GM12878 (cell line): ENCODE results near the gene RPL21. TPM values are rescaled to one million over a fixed set of nuclear protein-coding genes. Genes with fewer than 3 reads are reported as not detected.

Source experiments
- ATAC-seq: fragments of 200-7000 bp; cut with Tn5 transposase; 3 replicates; pipeline ENCODE4 v1.9.1; 2020; ENCODE audit warnings: mild to moderate bottlenecking, moderate library complexity
- BruUV-seq: library from RNA; stranded (reverse); fragments of 400-500 nt; replicated peaks from 2 replicates; lab custom pipeline; 2021; lab: Mats Ljungman, UMichigan
- CTCF ChIA-PET: fragments of 300-600 bp; sonication (Branson Sonifier 250); formaldehyde crosslinking; extraction: SDS; loops from one replicate; lab custom pipeline; 2021; ENCODE audit warnings: inconsistent platforms; lab: Yijun Ruan, JAX
- POLR2A ChIA-PET: fragments of 350-600 bp; formaldehyde crosslinking; extraction: SDS; loops from one replicate; lab custom pipeline; 2021; ENCODE audit warnings: inconsistent platforms; lab: Charles Lee
- RAD21 ChIA-PET: fragments of 300-600 bp; sonication (Branson Sonifier 250); formaldehyde crosslinking; loops from one replicate; lab custom pipeline; 2023; ENCODE audit warnings: antibody characterized with exemption; ENCODE audit not compliant: unreplicated experiment; lab: Charles Lee
- SMC1A ChIA-PET: fragments of 300-600 bp; sonication (Branson Sonifier 250); formaldehyde crosslinking; loops from one replicate; lab custom pipeline; 2023; ENCODE audit not compliant: unreplicated experiment, uncharacterized antibody; lab: Charles Lee
- DNase-seq: peaks from one replicate; pipeline ENCODE4 v3.0.0-alpha.2; 2011; ENCODE audit warnings: low read depth, low spot score
- FAIRE-seq: peaks from 3 replicates; lab custom pipeline; 2011; peaks lifted over from hg19 to GRCh38; lab: Jason Lieb, UNC
- H2AFZ ChIP-seq: 2 replicates; pipeline ENCODE4 v1.6.0; 2011; ENCODE audit warnings: low read depth, low read length, control low read depth; ENCODE audit not compliant: control insufficient read depth
- H3K27ac ChIP-seq: 2 replicates; pipeline ENCODE4 v1.5.1; 2011; ENCODE audit warnings: control low read depth; ENCODE audit not compliant: control insufficient read depth, insufficient read depth
- H3K27me3 ChIP-seq, 2 experiments: replicated peaks in 1 of 2; 2 replicates each; pipeline versions ENCODE4 v1.6.0 to v1.6.1; 2011; ENCODE audit warnings: low read length in 1 of 2; ENCODE audit not compliant: control insufficient read depth in 2 of 2, insufficient read depth in 2 of 2
- H3K36me3 ChIP-seq, 2 experiments: 2 replicates each; pipeline ENCODE4 v1.5.1; 2011; ENCODE audit warnings: low read length in 1 of 2; ENCODE audit not compliant: control insufficient read depth in 2 of 2, insufficient read depth in 2 of 2
- H3K4me1 ChIP-seq: 2 replicates; pipeline ENCODE4 v1.6.1; 2011; ENCODE audit warnings: mild to moderate bottlenecking, low read length, moderate library complexity, mixed read lengths; ENCODE audit not compliant: control insufficient read depth, insufficient read depth
- H3K4me2 ChIP-seq: 2 replicates; pipeline ENCODE4 v1.6.0; 2011; ENCODE audit warnings: control low read depth; ENCODE audit not compliant: control insufficient read depth, insufficient read depth
- H3K4me3 ChIP-seq: fragments of 200-600 bp; sonication (generic); 2 replicates; pipeline ENCODE4 v1.5.1; 2016
- H3K79me2 ChIP-seq: 2 replicates; pipeline ENCODE4 v1.6.0; 2011; ENCODE audit warnings: low read length; ENCODE audit not compliant: control insufficient read depth, insufficient read depth
- H3K9ac ChIP-seq: 2 replicates; pipeline ENCODE4 v1.8.0; 2011; ENCODE audit warnings: low read length, control low read depth, mixed read lengths; ENCODE audit not compliant: control insufficient read depth, insufficient read depth
- H3K9me3 ChIP-seq: replicated peaks from 3 replicates; pipeline ENCODE4 v1.5.1; 2011; ENCODE audit warnings: mild to moderate bottlenecking, low read length; ENCODE audit not compliant: control insufficient read depth, insufficient read depth
- H4K20me1 ChIP-seq: 2 replicates; pipeline ENCODE4 v1.6.0; 2011; ENCODE audit not compliant: control insufficient read depth, insufficient read depth
- BCL3 ChIP-seq: IDR thresholded peaks from 2 replicates; pipeline ENCODE4 v1.6.1; 2011; ENCODE audit warnings: borderline replicate concordance, low read depth, mild to moderate bottlenecking, moderate library complexity, low read length; ENCODE audit not compliant: insufficient read depth, poor library complexity, severe bottlenecking
- BCLAF1 ChIP-seq: fragments of 450-650 bp; IDR thresholded peaks from 2 replicates; pipeline ENCODE4 v1.6.1; 2017; ENCODE audit warnings: antibody characterized with exemption, mild to moderate bottlenecking, moderate library complexity
- ESRRA ChIP-seq: IDR thresholded peaks from 2 replicates; pipeline ENCODE4 v1.6.1; 2012; ENCODE audit warnings: mild to moderate bottlenecking, low read length, improper control_type of control experiment
- ETV6 ChIP-seq, 2 experiments: fragments of 450-650 bp in 1 of 2; IDR thresholded peaks in 1 of 2; conservative IDR thresholded peaks in 1 of 2; 2 replicates each; pipeline ENCODE4 v1.6.1; 2014; ENCODE audit warnings: antibody characterized with exemption in 1 of 2, borderline replicate concordance in 1 of 2, low read depth in 1 of 2, mild to moderate bottlenecking in 1 of 2, moderate library complexity in 1 of 2
- GATAD2B ChIP-seq: fragments of 450-650 bp; conservative IDR thresholded peaks from 2 replicates; pipeline ENCODE4 v1.6.1; 2017; ENCODE audit warnings: low read depth, mild to moderate bottlenecking, moderate library complexity
- HDGF ChIP-seq: fragments of 450-650 bp; IDR thresholded peaks from 2 replicates; pipeline ENCODE4 v1.6.1; 2016; ENCODE audit warnings: antibody characterized with exemption
- JUND ChIP-seq: IDR thresholded peaks from 2 replicates; pipeline ENCODE4 v1.6.1; 2012; ENCODE audit warnings: low read depth, mild to moderate bottlenecking, low read length, improper control_type of control experiment, moderate library complexity
- MLLT1 ChIP-seq: fragments of 450-650 bp; IDR thresholded peaks from 2 replicates; pipeline ENCODE4 v1.6.1; 2016; ENCODE audit warnings: mild to moderate bottlenecking
- NRF1 ChIP-seq: conservative IDR thresholded peaks from 2 replicates; pipeline ENCODE4 v1.6.1; 2011; ENCODE audit warnings: mild to moderate bottlenecking, low read depth, low read length, improper control_type of control experiment
- PRDM15 ChIP-seq: fragments of 450-650 bp; formaldehyde crosslinking; IDR thresholded peaks from 2 replicates; pipeline ENCODE4 v1.4.0; 2020; ENCODE audit warnings: mild to moderate bottlenecking, moderate library complexity
- SREBF1 ChIP-seq: IDR thresholded peaks from 2 replicates; pipeline ENCODE4 v1.6.1; 2012; ENCODE audit warnings: mild to moderate bottlenecking, low read length
- SRF ChIP-seq, 2 experiments: IDR thresholded peaks; 2 replicates each; pipeline ENCODE4 v1.6.1; 2011; ENCODE audit warnings: low read depth in 2 of 2, low read length in 2 of 2, mild to moderate bottlenecking in 1 of 2, moderate library complexity in 1 of 2
- TCF7 ChIP-seq: IDR thresholded peaks from 2 replicates; pipeline ENCODE4 v1.6.1; 2014; ENCODE audit warnings: antibody characterized with exemption, borderline replicate concordance
- WGBS: methylation state at CpG from one replicate; pipeline ENCODE4 v1.1.6; 2016; ENCODE audit warnings: low lambda C conversion rate; ENCODE audit not compliant: insufficient replicate concordance, insufficient coverage; ENCODE audit errors: missing lambda C conversion rate; 5-methylcytosine and 5-hydroxymethylcytosine counted together
- in situ Hi-C: fragments of 300-500 bp; cut with MboI; formaldehyde crosslinking; loops from 9 replicates; pipeline ENCODE4 v1.14.3; 2018; ENCODE audit warnings: mixed read lengths
- intact Hi-C: fragments of 100-400 bp; cut with micrococcal nuclease; formaldehyde crosslinking; loops from one replicate; pipeline ENCODE4 v1.14.2; 2022; ENCODE audit not compliant: unreplicated experiment
- polyA plus RNA-seq, 11 experiments: library from polyadenylated mRNA; depleted of rRNA in 4 of 11; unstranded in 6 of 11; stranded (reverse) in 5 of 11; fragments of >200 nt; fragmentation: Nextera tagmentation in 4 of 11; fragmentation: Illumina TruSeq in 1 of 11; extraction: Ambion mirVana in 4 of 11; extraction: Trizol in 1 of 11; gene quantifications; 1 replicate in 1 of 11; 2 replicates in 10 of 11; pipeline versions ENCODE4 v1.2.1 to v1.2.3, GENCODE V29; 2011 to 2016; ENCODE audit warnings: inconsistent platforms in 2 of 11, missing spikeins in 2 of 11, low read depth in 1 of 11
- total RNA-seq, 4 experiments: library from RNA; depleted of rRNA in 3 of 4; stranded (reverse); fragments of >200 nt in 3 of 4; fragmentation: Illumina TruSeq in 1 of 4; extraction: Trizol in 1 of 4; gene quantifications; 2 replicates each; pipeline versions ENCODE4 v1.2.1 to v1.2.3, GENCODE V29; 2013 to 2021

The RPL21 gene
- total and polyA plus RNA-seq, 10 of the 15 experiments (the other 5 are each of a cell fraction or from before 2014, with no cell fraction given) = 817 to 9,760 (median 1,698) TPM

GRCh38 chr13:27208514-27208913 is 42.8 kb upstream of the RPL21 start (continued):
- no peak for TF ChIP-seq BCLAF1
- TF ChIP-seq PRDM15 = no peak

GRCh38 chr13:27211271-27211670 is 40.1 kb upstream of the RPL21 start:
- Histone ChIP-seq H3K79me2 (no peaks in the 10 kb centered on the region), H3K9me3 (no peaks in the 10 kb centered on the region; the same call in 2 of the 3 replicates), H3K4me3 (no peak overlapping the region), H2AFZ (no peak overlapping the region), H3K4me1 (no peaks in the 10 kb centered on the region), H4K20me1 (no peaks in the 10 kb centered on the region), H3K36me3 (no peaks in the 10 kb centered on the region), H3K27me3 (no peaks in the 10 kb centered on the region), H3K9ac (no peak overlapping the region), H3K27ac (no peak overlapping the region), H3K4me2 (no peak overlapping the region)
- ChIA-PET SMC1A (interaction anchor here (1.6 kb wide), 1 partner anchor 15 kb away, joined by 3 read pairs; no protein-coding TSS in a partner anchor), RAD21 (no interaction called here), POLR2A (no interaction called here), CTCF (interaction anchor here (1.1 kb wide), 1 partner anchor 59 kb away, joined by 4 read pairs; the partner anchor contains the start of gene RASL11A)
- no peak for ATAC-seq
- FAIRE-seq = no peak
- WGBS = 96% methylated on average over 1 of the region's 1 CpG
- in situ Hi-C loops (no loop called here), intact Hi-C loops (no loop called here)
- no TSS peak for BruUV-seq
- DNase-seq = no peak
- TF ChIP-seq MLLT1 (no peak), ETV6 (conservative IDR thresholded peaks at IDR 0.05 in 1 of 2, IDR thresholded peaks at IDR 0.05 in 1 of 2; ENCODE audit: borderline replicate concordance in 1 of 2, low read depth in 1 of 2) (no peak), SRF (IDR thresholded peaks at IDR 0.05; ENCODE audit: low read depth in 2 of 2, low read length in 2 of 2) (no peak), JUND (no peak), BCL3 (no peak), SREBF1 (no peak), NRF1 (no peak), GATAD2B (no peak), ESRRA (no peak), TCF7 (no peak), HDGF (no peak)
